Activated naive CD8-positive, alpha-beta T cell treated with anti-CD3 and anti-CD28 coated beads for 36 hours (primary cell): ENCODE results near the gene SCAF1. TPM values are rescaled to one million over a fixed set of nuclear protein-coding genes. Genes with fewer than 3 reads are reported as not detected.

ENCODE experiments used
- DNase-seq: peaks from one replicate; pipeline ENCODE4 v3.0.0; 2021
- H3K27ac Mint-ChIP-seq: one replicate; pipeline ENCODE4 v1.8.0; 2022; ENCODE audit warnings: mild to moderate bottlenecking, moderate library complexity, mixed read lengths
- H3K27me3 Mint-ChIP-seq: one replicate; pipeline ENCODE4 v1.8.0; 2022; ENCODE audit warnings: mild to moderate bottlenecking, mixed read lengths
- H3K36me3 Mint-ChIP-seq: one replicate; pipeline ENCODE4 v1.8.0; 2021; ENCODE audit warnings: mild to moderate bottlenecking, mixed read lengths
- H3K4me1 Mint-ChIP-seq: one replicate; pipeline ENCODE4 v1.8.0; 2021; ENCODE audit warnings: mixed read lengths
- H3K4me3 Mint-ChIP-seq: one replicate; pipeline ENCODE4 v1.8.0; 2022; ENCODE audit warnings: mild to moderate bottlenecking, moderate library complexity, mixed read lengths
- H3K9me3 Mint-ChIP-seq: one replicate; pipeline ENCODE4 v1.8.0; 2022; ENCODE audit warnings: mixed read lengths
- total RNA-seq, 2 experiments: library from RNA; stranded (reverse); gene quantifications; one replicate each; pipeline ENCODE4 v1.2.3, GENCODE V29; 2021

SCAF1 gene
- total RNA-seq, 2 experiments from 2014 or later = 58.9 to 62.2 TPM

DNA sequence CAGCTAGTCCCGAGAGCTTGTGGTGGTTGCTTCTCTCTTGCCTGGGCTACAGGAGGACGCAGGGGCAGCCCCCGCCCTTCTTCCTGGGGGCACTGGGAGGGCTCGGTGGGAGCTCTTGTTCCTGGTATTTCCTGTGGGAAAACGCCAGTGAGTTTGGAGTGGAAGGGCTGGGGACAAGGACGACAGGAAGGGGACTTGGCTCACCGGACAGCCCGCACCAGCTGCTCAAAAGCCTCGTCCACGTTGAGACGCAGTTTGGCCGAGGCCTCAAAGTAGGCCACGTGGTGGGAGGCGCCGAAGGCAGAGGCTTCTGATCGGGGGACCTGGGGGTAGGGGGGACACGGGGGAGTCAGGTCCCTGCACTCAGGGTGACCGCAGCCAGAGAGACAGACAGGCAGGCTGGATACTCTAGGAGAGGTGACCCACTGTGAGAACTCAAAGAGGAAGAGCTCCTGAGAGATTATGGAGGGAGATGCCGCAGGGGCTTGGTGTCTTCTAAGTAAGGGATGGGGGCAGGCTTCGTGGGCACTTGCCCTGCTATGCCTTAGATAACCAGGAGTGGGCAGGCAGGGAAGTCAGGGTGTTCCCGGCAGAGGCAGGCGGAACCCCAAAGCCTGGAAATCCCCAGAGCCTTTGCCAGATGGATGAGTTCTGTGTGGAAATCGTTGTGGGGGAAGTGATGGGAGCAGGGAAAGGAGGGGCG is 6.3 kb upstream of the SCAF1 start:
- no peaks in the 10 kb centered on the region for H3K9me3 Mint-ChIP-seq
- H3K27ac Mint-ChIP-seq = no peak overlapping the region
- H3K36me3 Mint-ChIP-seq = peaks cover 2% of the 10 kb centered on the region
- peaks cover 20% of the 10 kb centered on the region for H3K4me1 Mint-ChIP-seq
- no peak for DNase-seq
- no peaks in the 10 kb centered on the region for H3K27me3 Mint-ChIP-seq
- no peak overlapping the region for H3K4me3 Mint-ChIP-seq

DNA sequence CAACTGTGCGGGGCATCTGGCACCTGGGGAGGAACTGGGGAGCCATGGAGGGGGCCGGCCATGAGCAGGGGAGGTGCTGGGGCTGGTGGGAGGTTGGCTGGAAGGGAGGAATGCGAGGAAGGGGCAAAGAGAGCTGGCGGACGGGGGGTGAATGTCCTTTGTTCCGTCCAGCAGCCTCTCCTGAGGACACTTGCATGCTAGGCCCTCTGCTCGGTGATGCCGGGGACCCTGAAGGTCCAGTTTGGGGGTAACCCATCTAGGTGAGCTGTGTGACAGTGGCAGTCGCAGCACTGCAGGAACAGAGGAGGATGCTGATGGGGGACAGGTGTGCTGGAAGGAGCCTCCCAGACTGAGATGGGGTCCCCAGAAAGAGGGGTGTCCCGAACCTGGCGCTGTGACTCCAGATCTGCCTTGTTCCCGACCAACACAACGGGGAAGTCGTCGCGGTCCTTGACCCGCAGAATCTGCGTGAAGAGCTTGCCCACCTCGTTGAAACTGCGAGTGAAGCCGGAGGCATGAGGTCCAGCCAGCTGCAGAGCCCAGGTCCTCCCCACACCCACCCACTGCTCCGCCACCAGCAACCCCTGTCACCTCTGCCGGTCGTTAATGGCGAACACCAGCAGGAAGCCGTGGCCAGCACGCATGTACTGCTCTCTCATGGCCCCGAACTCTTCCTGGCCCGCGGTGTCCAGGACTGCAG is 5.6 kb upstream of the SCAF1 start:
- no peaks in the 10 kb centered on the region for H3K9me3 Mint-ChIP-seq
- H3K4me3 Mint-ChIP-seq = no peak overlapping the region
- H3K27ac Mint-ChIP-seq = no peak overlapping the region
- no peak for DNase-seq
- H3K4me1 Mint-ChIP-seq = peaks cover 24% of the 10 kb centered on the region
- no peaks in the 10 kb centered on the region for H3K27me3 Mint-ChIP-seq
- peaks cover 5% of the 10 kb centered on the region for H3K36me3 Mint-ChIP-seq

DNA sequence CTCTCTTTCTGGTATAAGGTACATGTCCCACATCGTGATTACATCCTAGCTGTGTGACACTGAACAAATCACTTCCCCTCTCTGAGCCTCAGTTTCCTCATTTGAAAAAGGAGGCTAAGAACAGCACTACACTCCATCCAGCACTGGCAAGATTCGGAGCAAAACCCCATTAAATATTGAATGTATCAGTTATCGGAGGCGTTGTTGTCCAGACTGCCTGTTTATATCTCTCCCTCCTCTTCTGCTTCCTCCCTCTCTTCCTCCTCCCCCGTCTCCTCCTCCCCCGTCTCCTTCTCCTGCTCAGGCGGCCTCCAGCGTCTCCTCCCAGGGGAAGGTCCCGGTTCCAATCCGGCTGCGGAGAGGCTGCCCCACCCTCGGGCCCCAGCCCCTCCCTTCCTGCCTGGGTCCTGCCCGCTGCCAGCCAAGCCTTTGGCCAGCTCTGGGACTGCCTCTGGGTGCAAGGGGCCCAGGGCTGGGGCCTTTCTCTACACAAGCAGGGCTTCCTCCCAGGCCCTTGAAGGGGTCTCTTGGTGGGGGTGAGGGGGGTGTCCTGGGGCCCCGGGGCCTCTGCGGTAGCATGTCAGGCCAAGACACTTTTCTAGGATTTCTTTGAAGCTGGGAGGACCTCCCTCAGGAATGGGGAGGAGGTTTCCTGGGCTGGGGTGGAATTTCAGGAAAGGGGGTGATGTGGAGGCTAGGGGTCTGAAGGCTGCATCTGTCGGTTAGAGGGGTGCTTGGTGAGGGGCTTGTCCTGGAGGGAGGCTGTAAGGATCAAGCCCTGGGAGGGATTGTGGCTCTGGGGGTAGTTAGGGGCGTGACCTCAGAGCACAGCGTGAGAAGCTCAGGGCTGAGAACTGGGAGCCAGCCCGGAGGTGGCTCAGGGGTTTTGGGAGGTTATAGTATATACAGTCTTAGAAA is 3.9 kb upstream of the SCAF1 start:
- Mint-ChIP-seq H3K36me3 (peaks cover 11% of the 10 kb centered on the region), H3K27me3 (no peaks in the 10 kb centered on the region), H3K27ac (no peak overlapping the region), H3K9me3 (no peaks in the 10 kb centered on the region), H3K4me1 (peaks cover 31% of the 10 kb centered on the region), H3K4me3 (peak overlapping the region; percentile 45)
- no peak for DNase-seq

DNA sequence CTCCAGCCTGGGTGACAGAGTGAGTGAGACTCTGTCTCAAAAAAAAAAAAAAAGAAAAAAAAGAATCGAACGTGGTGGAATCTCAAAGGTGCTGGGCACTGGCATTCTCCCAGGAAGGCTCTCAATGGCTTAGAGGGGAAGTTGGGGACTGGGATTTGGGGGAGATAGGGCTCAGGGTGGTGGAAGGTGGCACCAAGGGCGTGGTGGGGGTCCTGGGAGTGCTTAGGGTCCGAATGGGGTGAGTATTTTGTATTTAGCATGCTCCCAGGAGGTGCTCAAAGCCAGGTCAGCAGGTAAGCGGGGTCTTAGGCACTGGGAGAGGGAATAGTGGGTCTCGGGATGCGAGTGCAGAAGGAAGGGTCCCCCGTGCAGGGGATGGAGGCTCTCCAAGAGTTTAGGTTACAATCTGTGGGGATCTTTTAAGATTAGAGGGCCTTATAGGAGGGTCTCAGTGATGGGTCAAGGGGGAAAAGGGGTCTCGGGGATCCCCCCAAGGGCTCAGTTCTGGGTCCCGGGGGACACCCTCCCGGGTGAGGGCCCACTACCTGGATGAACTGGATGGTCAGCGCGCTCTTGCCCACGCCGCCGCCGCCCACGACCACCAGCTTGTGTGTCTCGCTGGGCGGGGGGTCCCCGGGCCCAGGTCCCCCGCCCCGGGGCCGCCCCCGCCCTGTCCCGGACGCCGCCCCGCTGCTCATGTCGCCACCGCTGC is 2.5 kb upstream of the SCAF1 start:
- no peaks in the 10 kb centered on the region for H3K27me3 Mint-ChIP-seq
- no peaks in the 10 kb centered on the region for H3K9me3 Mint-ChIP-seq
- H3K27ac Mint-ChIP-seq = no peak overlapping the region
- H3K4me1 Mint-ChIP-seq = peaks cover 43% of the 10 kb centered on the region
- no peak for DNase-seq
- H3K4me3 Mint-ChIP-seq = peak overlapping the region; percentile 69
- peaks cover 16% of the 10 kb centered on the region for H3K36me3 Mint-ChIP-seq

DNA sequence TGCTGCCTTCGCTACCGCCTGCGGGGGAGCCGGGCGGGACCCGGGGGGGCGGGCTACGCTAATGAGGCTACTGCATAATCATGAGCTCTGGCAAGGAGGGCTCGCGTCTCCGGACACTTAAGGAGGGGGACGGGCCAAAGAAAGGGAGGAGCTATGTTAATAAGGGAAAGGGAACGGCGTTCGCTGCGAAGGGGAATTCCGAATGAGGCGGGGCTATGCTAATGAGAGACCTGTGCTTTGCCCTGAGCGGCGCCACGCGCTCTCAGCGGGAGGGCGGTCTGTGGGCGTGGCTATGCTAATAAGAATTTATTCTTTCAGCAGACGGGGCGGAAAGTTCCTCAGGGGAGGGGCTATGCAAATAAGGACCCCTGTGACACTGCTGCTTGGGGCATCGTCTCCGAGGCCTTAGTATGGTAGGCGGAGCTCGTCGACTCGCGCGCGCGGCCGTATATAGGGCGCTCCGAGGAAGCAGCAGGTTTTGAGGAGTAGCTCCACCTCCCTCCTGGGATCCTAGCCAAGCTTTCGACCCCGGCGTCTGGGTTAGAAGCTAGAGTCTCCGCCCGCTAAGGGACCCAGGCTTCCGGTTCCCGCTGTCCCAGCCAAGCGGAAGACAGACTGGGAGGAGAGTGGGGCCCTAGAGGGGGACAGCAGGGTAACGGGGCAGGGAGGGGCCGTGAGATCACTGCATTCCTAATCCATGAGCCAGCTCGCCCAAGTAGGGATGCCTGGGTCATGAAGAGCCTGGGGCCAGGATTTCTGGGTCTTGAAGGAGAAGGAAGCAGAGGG is 1.7 kb upstream of the SCAF1 start, which contains the start of gene RRAS:
TSS of gene RRAS (minus strand) at position 31 of the 786 bp plus-strand sequence. CDS start 45 bp downstream, outside the sequence.
- no peaks in the 10 kb centered on the region for H3K27me3 Mint-ChIP-seq
- peaks cover 16% of the 10 kb centered on the region for H3K36me3 Mint-ChIP-seq
- no peaks in the 10 kb centered on the region for H3K9me3 Mint-ChIP-seq
- DNase-seq = peak; percentile 100
- peak within 1 kb of the TSS; percentile 99 for H3K27ac Mint-ChIP-seq
- peak within 1 kb of the TSS; percentile 100 for H3K4me3 Mint-ChIP-seq
- H3K4me1 Mint-ChIP-seq = peaks cover 45% of the 10 kb centered on the region

DNA sequence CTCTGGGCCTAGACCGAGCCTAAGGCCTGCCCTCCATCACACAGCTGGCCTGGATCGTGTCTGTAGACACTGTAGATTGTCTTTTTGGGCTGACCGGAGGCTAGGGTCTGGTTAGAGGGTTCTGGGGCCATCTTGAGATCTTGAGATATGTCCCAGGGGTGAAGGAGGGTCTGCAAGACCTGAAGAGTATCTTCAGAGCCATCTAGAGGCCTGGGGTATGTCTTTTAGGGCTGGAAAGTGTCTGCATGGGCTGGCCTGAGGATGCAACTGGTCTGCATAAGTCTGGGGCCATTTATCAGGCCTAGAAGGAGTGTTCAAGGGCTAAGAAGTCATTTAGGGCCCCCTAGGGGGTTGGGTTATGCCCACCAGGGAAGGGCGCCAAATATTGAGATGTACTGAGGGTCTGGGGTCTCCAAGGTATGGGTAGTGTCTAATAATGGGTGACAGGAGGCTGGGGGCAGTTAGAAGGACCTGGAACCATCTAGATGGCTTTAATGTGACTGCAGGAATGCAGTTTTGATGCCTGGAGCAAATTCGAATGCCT is 555 bp downstream of the SCAF1 start:
- Mint-ChIP-seq H3K4me1 (peaks cover 44% of the 10 kb centered on the region), H3K36me3 (peaks cover 20% of the 10 kb centered on the region), H3K27me3 (no peaks in the 10 kb centered on the region), H3K9me3 (no peaks in the 10 kb centered on the region), H3K27ac (peak overlapping the region; percentile 93), H3K4me3 (peak overlapping the region; percentile 100)
- no peak for DNase-seq

DNA sequence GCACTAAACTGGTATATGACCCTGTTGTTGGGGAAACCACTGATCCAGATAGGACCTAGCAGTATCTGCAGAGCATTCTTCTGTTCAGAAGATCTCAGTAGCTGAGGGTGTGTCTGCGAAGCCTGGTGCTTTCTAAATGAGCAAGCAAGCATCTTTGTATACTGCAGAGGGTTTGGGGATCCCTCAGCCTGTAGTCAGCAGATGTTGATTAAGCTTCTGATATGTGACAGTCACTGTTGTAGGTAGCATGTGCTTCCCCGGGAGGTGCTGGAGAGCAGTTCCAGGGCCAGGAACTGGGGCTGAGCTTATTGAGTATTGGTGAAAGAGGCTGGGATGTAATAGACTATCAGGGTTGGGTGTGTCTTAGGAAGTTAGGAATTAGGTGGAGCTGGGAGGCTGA is 1.5 kb downstream of the SCAF1 start:
- Mint-ChIP-seq H3K27me3 (no peaks in the 10 kb centered on the region), H3K4me1 (peaks cover 38% of the 10 kb centered on the region), H3K9me3 (no peaks in the 10 kb centered on the region), H3K4me3 (peak overlapping the region; percentile 100), H3K27ac (peak overlapping the region; percentile 36), H3K36me3 (peaks cover 20% of the 10 kb centered on the region)
- no peak for DNase-seq

DNA sequence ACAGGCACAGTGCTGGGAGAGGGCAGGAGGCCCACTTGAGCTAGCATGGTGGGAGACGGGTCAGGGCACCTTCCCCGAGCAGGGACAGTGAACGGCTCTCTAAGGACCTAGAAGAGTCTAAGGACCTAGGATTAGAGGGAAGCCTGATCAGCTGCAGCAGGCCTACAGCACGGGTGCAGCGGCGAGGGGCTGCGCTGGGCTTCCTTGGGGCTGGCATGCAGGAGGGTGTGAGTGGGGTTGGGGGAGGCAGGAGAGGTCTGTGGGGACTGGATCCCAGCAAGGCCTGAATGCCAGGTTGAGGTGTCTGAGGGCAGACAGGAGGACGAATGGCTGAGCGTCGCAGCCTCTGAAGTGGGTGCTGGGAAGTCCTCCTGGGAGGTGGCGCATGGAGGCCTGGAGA is 3.6 kb downstream of the SCAF1 start:
- Mint-ChIP-seq H3K27ac (no peak overlapping the region), H3K4me1 (peaks cover 25% of the 10 kb centered on the region), H3K9me3 (no peaks in the 10 kb centered on the region), H3K4me3 (no peak overlapping the region), H3K27me3 (no peaks in the 10 kb centered on the region), H3K36me3 (peaks cover 18% of the 10 kb centered on the region)
- DNase-seq = no peak

DNA sequence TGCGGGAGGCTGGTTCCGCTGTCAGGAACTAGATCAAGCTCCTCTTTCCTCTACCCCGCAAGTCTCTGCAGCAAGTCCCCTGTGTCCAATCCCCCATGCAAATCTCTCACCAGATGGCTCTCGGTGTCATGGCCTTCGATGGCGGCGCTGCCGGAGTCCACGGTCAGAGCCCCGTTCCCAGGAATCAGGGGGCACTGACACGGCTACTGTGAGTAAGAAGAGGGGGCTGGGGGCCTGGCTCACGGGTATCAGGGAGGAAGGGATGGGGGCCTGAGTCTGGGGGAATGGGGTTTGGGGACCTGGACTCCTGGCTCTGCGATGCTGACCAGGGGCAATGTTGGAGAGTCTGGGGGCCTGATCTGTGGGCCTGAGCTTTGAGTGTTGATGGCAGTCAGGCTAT is 4.0 kb downstream of the SCAF1 start:
- peaks cover 16% of the 10 kb centered on the region for H3K36me3 Mint-ChIP-seq
- H3K4me1 Mint-ChIP-seq = peaks cover 21% of the 10 kb centered on the region
- H3K27ac Mint-ChIP-seq = no peak overlapping the region

DNA sequence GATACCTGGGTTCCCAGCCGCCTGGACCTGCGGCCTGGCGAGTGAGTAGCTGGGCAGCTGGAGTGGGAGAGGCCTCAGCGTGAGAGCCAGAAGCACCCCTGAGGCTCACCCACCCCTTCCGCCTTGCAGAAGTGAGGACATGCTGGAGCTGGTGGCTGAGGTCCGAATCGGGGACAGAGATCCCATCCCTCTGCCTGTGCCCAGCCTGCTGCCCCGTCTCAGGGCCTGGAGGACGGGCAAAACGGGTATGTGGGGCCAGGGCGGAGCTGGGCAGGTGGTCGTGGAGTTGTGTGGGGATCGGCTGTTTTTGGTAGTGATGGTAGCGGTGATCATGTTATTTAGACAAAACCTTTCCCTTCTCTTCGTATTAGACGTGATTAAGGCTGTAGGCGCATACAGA is 4.6 kb downstream of the SCAF1 start:
- Mint-ChIP-seq H3K4me1 (peaks cover 20% of the 10 kb centered on the region), H3K9me3 (no peaks in the 10 kb centered on the region), H3K36me3 (peaks cover 16% of the 10 kb centered on the region), H3K27ac (no peak overlapping the region), H3K4me3 (no peak overlapping the region), H3K27me3 (no peaks in the 10 kb centered on the region)
- DNase-seq = no peak

More for the DNA sequence above, 4.0 kb downstream of the SCAF1 start:
- no peak for DNase-seq
- Mint-ChIP-seq H3K9me3 (no peaks in the 10 kb centered on the region), H3K27me3 (no peaks in the 10 kb centered on the region), H3K4me3 (no peak overlapping the region)

DNA sequence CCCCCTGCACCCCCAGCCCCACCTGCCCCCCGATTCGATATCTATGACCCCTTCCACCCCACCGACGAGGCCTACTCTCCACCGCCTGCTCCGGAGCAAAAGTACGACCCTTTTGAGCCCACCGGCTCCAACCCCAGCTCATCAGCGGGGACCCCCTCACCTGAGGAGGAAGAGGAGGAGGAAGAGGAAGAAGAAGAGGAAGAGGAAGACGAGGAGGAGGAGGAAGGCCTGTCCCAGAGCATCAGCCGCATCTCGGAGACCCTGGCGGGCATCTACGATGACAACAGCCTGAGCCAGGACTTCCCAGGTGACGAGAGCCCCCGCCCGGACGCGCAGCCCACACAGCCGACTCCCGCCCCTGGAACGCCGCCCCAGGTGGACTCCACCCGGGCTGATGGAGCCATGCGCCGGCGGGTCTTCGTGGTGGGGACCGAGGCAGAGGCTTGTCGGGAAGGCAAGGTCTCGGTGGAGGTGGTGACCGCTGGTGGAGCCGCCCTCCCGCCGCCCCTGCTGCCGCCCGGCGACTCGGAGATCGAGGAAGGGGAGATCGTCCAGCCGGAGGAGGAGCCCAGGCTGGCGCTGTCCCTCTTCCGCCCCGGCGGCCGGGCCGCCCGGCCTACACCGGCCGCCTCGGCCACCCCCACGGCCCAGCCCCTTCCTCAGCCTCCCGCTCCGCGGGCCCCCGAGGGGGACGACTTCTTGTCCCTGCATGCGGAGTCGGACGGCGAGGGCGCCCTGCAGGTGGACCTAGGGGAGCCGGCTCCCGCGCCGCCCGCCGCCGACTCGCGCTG is 9.2 kb downstream of the SCAF1 start:
- Mint-ChIP-seq H3K27me3 (no peaks in the 10 kb centered on the region), H3K9me3 (no peaks in the 10 kb centered on the region), H3K36me3 (peaks cover 4% of the 10 kb centered on the region), H3K27ac (no peak overlapping the region), H3K4me3 (no peak overlapping the region), H3K4me1 (no peaks in the 10 kb centered on the region)
- DNase-seq = no peak

DNA sequence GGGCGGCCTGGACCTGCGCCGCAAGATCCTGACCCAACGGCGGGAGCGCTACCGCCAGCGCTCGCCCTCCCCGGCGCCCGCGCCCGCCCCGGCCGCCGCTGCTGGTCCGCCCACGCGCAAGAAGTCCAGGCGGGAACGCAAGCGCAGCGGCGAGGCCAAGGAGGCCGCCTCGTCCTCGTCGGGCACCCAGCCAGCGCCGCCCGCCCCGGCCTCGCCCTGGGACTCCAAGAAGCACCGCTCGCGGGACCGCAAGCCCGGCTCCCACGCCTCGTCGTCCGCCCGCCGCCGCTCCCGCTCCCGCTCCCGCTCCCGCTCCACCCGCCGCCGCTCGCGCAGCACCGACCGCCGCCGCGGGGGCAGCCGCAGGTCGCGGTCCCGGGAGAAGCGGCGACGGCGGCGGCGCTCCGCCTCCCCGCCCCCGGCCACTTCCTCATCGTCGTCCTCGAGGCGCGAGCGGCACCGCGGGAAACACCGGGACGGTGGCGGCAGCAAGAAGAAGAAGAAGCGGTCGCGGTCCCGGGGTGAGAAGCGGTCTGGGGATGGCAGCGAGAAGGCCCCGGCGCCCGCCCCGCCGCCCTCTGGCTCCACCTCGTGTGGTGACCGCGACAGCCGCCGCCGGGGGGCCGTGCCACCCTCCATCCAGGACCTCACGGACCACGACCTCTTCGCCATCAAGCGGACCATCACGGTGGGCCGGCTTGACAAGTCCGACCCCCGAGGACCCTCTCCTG is 10.0 kb downstream of the SCAF1 start:
- no peak for DNase-seq
- Mint-ChIP-seq H3K27ac (no peak overlapping the region), H3K36me3 (peaks cover 4% of the 10 kb centered on the region), H3K27me3 (no peaks in the 10 kb centered on the region), H3K4me3 (no peak overlapping the region), H3K9me3 (no peaks in the 10 kb centered on the region), H3K4me1 (no peaks in the 10 kb centered on the region)
